ENCODE results near the gene PRSS22. TPM values are rescaled to one million over a fixed set of nuclear protein-coding genes. Genes with fewer than 3 reads are reported as not detected.

PRSS22 gene
- polyA plus RNA-seq, 5 donors: 10.1 to 18.0 (median 15.8) TPM

DNA sequence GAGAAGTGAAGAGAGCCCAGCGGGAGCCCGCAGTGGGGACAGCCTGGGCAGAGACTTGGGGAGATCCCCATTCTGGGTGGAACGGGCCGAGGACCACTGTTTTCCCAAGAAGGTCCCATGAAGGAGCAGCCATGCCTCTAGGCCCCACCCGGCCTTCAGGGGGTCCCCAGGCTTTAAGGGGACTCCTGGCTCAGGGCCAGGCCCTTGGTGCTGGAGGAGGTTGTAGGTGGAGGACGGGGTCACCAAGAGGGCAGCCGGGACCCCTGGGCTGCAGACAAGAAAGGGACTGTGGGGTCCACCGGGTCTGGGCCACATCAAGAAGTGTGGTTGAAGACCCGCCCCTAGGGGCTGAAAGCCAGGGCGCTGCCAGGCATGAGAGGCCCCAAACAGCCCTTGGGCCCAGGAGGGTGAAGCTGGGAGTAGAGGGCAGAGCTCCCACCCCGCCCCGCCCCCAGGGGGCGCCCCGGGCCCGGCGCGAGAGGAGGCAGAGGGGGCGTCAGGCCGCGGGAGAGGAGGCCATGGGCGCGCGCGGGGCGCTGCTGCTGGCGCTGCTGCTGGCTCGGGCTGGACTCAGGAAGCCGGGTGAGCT is 41.1 kb downstream of the PRSS22 start, which contains the start of gene PRSS21:
Gene PRSS21, plus strand, starts transcription at position 487 of the 589 bp plus-strand sequence. Its CDS starts 32 bp downstream, at position 519.
- DNase-seq: no peak

DNA sequence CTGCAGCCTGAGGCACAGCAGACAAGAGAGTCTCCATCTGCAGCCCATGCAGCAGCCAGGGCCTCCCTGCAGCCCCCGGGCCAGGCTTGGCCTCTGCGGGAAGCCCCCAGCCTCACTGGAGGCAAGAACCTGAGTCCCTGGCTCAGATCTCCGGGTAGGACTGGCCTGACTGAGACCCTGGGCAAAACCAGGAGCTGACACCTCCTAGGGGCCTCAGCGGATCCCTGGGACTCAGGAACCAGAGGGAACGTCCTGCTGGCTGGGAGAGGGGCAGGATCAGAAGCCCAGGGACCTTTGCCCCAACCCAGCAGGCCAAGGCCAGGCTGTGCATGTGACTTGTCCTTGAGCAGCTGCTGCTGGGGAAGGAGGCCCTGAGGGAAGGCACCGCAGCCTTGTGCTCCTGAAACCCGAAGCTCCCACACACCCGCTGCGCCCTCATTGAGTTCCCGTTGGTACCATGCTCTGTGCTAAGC is 42.6 kb downstream of the PRSS22 start:
- no peak for DNase-seq

DNA sequence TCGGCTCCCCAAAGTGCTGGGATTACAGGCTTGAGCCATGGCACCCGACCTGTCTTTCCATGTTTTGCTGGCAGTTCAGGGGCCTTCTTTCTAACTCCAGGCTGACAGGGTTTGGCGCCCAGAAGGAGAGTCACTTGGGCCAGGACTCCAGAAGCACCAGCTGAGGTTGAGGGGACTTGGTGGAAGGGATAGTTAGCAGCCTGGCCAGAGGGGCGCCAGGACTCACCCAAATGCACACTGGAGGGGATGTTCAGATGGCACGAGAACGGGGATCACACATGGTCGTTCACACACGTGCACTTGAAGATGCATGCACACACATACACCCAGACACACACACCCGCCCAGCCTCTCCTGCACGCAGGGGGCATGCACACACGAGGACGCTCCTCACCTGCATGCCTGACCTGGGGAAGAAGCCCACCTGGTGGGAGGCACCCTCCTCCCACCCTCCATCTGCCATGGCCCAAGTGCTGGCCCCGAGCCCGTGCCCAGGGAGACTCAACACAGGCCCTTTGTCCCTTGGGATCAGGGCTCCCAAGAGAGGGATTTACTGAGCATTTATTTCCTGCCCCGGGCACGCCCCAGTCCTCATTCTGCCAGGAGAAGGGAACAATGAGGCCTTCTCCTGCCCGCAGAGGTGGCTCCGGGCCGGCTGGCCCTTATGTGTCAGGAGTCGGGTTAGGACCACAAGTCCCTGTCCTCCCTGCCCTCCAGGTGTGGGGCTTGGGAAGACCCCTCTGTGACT is 43.2 kb downstream of the PRSS22 start:
- DNase-seq: no peak

DNA sequence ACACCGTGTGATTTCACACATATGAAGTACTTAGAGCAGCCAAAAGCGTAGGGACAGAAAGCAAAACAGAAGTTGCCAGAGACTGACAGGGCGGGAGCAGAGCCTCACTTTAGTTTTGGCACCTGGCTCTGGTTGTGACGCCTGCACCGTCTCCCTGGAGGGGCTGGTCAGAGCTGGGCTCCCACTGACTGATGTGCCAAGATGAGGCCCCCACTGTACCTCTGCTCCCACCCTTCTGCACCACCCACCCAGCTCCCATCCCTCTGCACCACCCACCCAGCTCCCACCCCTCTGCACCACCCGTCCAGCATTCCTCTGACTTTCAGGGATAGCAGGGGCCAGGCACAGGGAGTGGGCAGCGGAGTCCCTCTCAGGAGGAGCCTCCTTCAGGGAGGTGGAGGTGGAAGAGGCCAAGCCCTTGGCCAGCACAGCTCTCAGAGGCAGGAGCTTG is 44.2 kb downstream of the PRSS22 start:
- no peak for DNase-seq

DNA sequence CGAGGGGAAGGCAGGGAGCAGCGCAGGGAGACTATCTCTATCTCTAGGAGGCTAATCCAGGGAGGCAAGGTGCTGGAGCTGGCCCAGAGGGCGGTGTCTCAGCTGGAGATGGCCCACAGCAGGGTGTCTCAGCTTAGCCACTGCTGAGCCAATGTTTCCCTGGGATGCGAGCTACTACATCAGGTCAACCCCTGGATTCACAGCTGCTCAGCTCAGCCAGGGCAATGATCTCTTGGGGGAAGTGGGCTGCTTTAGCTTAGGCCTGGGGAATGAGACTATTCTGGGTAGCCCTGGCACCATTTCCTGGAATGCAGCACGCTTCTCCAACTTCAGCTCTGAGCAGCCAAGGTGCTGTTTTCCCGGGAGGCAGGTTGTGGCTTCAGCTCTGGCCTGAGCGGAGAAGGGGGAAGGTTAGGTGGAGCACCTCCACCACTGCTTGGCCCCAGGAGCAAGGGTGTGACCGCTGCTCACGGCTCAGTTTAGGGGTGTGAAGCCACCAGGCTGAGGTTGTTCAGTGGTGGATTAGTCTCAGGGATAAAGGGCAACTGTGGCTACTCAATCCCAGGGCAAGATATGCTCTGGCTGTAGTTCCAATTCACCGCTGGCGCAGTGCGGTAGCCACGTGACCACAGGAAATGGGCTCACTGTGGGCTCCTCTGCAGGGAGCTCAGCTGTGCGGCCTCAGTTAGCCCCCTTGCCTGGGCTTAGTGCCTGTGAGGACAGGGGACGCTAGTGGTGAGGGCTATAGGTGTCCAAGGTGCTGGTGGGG is 46.1 kb downstream of the PRSS22 start:
- DNase-seq: no peak

DNA sequence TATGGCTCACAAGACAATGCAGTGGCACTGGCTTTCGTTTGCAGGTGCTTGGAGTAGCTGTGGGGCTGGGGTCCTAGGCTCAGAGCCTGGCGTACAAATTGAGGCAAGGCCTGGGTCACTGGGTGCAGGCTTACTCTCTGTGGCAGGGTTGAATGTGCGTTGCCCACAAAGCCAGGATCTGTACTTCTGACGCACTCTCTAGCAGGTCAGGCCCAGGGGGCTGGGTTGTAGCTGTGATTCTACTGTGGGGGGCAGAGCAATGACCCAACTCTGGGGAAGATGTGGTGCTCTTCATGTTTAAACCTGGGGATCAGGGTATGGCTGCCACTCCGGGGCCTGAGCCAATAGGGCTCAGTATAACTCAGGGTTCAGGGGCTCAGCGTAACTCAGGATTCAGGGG is 47.3 kb downstream of the PRSS22 start:
- no peak for DNase-seq

DNA sequence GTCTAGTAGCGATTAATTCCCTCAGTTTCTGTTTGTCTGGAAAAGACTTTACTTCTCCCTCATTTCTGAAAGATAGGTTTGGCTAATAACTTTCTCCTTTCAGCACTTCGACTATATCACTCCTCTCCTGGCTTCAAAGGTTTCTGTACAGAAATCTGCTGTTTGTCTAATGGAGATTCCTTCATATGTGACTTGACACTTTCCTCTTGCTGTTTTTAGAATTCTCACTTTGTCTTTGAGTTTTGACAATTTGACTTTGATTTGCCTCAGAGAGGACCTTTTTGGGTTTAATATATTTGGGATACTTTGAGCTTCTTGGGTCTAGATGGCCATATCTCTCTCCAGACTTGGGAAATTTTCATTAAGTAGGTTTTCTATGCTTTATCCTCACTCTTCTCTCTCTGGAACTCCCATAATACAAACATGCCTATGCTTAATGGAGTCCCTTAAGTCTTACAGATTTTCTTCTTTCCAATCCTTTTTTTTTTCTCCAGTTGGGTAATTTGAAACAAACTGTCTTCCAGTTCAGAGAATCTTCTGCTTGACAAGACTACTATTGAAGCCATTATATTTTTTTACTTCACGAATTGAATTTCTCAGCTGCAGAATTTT is 48.7 kb downstream of the PRSS22 start:
- DNase-seq: no peak

DNA sequence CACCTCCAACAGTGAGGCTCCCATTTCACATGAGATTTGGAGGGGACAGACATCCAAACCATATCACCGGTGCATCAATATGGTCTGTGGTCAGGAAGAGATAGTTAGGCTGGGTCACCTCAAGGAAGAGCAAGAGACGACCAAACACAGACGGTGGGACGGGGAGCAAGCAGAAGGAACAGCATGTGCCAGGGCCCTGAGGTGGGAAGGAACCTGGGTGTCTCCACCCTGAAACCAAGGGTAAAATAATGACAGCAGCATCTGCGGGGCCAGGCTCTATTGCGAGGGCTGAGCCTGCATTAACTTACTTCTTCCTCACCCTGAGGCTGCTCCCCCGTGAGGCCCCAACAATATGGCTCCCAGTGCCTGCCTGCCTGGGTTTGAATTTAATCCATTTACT is 49.8 kb downstream of the PRSS22 start:
- no peak for DNase-seq

DNA sequence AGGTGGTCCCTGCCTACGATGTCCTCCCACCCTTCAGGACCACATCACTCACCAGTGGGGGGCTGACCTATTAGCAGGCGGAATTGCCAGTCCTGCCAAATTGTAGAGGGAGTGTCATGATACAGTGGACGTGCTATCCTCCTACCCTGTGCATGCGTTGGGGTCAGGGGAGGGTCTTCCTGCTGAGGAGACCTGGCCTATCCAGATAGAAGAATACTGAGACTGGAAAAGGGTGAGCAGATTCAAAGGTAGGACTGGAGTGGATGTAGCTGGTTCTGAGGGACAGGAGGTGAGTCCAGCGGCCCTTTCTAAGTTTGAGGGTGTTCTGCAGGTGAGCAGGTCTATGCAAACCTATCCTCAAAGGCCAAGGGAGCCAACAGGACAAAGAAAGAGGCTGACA is 51.7 kb downstream of the PRSS22 start:
- DNase-seq: no peak

DNA sequence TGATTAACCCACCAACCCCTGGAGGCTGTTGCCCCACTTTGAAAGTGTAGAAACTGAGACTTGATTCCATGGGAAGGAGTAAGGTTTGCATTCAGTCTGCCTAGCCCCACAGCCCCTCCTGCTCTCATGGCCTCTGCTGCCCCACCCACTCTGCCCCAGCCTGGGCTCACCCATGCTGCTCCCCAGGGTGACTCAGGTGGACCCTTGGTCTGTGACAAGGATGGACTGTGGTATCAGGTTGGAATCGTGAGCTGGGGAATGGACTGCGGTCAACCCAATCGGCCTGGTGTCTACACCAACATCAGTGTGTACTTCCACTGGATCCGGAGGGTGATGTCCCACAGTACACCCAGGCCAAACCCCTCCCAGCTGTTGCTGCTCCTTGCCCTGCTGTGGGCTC is 53.2 kb downstream of the PRSS22 start:
- DNase-seq: no peak

DNA sequence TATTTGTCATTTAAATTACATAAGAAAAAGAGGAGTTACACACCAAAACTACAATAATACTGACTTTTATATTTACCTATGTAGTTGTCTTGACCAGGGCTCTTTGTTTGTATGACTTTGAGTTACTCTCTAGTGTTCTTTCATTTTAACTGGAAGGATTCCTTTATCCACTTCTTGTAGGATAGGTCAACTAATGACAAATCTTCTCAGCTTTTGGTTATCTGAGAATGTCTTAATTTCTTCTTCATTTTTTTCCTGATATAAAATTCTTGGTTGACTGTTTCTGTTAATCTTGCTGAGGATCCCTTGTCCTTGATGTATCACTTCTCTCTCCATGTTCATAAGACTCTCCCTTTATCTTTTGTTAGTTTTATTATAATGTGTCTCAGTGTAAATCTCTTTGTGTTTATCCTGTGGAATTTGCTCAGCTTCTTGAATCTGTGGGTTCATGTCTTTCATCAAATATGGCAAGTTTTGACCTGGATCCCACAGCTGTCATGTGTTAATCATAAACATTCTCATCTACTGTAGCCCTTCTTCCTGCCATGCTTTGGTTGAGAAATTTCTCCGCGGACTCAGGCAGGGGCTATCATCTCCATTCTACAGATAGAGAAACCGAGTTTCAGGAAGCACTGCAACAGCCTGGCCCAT is 54.3 kb downstream of the PRSS22 start:
- no peak for DNase-seq

Other genes with a start within 250 kb of the PRSS22 start
- 10 to 100 TPM; 19.0 to 25.7 (median 21.4) TPM for gene KCTD5, start 175.6 kb downstream of the PRSS22 start, polyA plus RNA-seq (ENCODE audit: insufficient read depth in 1 of 5, insufficient read length in 5 of 5, low replicate concordance in 1 of 5)
- 1 to 10 TPM; 1.7 to 3.1 (median 2.5) TPM for gene PRSS27, start 137.9 kb downstream of the PRSS22 start, polyA plus RNA-seq (ENCODE audit: insufficient read depth in 1 of 5, insufficient read length in 5 of 5, low replicate concordance in 1 of 5)
- gene SRRM2, start 105.5 kb downstream of the PRSS22 start, polyA plus RNA-seq (ENCODE audit: insufficient read depth in 1 of 5, insufficient read length in 5 of 5, low replicate concordance in 1 of 5): 100 to 1,000 TPM; 524 to 630 (median 557) TPM
- gene ELOB, start 80.9 kb downstream of the PRSS22 start, polyA plus RNA-seq (ENCODE audit: insufficient read depth in 1 of 5, insufficient read length in 5 of 5, low replicate concordance in 1 of 5): 100 to 1,000 TPM; 133 to 296 (median 161) TPM
- under 1 TPM; 0.18 to 0.46 (median 0.22) TPM for gene PRSS33, start 70.6 kb downstream of the PRSS22 start, polyA plus RNA-seq (ENCODE audit: insufficient read depth in 1 of 5, insufficient read length in 5 of 5, low replicate concordance in 1 of 5)
- gene PRSS41, start 59.7 kb downstream of the PRSS22 start, polyA plus RNA-seq (ENCODE audit: insufficient read depth in 1 of 5, insufficient read length in 5 of 5, low replicate concordance in 1 of 5): not detected
- gene PRSS21, start 40.9 kb downstream of the PRSS22 start, polyA plus RNA-seq (ENCODE audit: insufficient read depth in 1 of 5, insufficient read length in 5 of 5, low replicate concordance in 1 of 5): under 1 TPM in 3 of 5 donors, not detected in 2; 0.14 to 0.67 (median 0.23) TPM
- gene ZG16B, start 27.9 kb downstream of the PRSS22 start, polyA plus RNA-seq (ENCODE audit: insufficient read depth in 1 of 5, insufficient read length in 5 of 5, low replicate concordance in 1 of 5): under 1 TPM; 0.49 to 0.76 (median 0.59) TPM
- gene FLYWCH2, start 25.0 kb upstream of the PRSS22 start, polyA plus RNA-seq (ENCODE audit: insufficient read depth in 1 of 5, insufficient read length in 5 of 5, low replicate concordance in 1 of 5): 10 to 100 TPM; 14.0 to 34.9 (median 19.8) TPM
- 10 to 100 TPM; 14.7 to 41.5 (median 20.0) TPM for gene FLYWCH1, start 53.8 kb upstream of the PRSS22 start, polyA plus RNA-seq (ENCODE audit: insufficient read depth in 1 of 5, insufficient read length in 5 of 5, low replicate concordance in 1 of 5)
- gene KREMEN2, start 106.1 kb upstream of the PRSS22 start, polyA plus RNA-seq (ENCODE audit: insufficient read depth in 1 of 5, insufficient read length in 5 of 5, low replicate concordance in 1 of 5): under 1 TPM; 0.16 to 0.87 (median 0.26) TPM
- 10 to 100 TPM; 12.0 to 18.5 (median 13.2) TPM for gene PAQR4, start 111.2 kb upstream of the PRSS22 start, polyA plus RNA-seq (ENCODE audit: insufficient read depth in 1 of 5, insufficient read length in 5 of 5, low replicate concordance in 1 of 5)
- gene PKMYT1, start 122.3 kb upstream of the PRSS22 start, polyA plus RNA-seq (ENCODE audit: insufficient read depth in 1 of 5, insufficient read length in 5 of 5, low replicate concordance in 1 of 5): 10 to 100 TPM; 14.5 to 22.9 (median 15.4) TPM
- 1 to 10 TPM; 4.0 to 7.3 (median 6.3) TPM for gene CLDN9, start 154.8 kb upstream of the PRSS22 start, polyA plus RNA-seq (ENCODE audit: insufficient read depth in 1 of 5, insufficient read length in 5 of 5, low replicate concordance in 1 of 5)
- 100 to 1,000 TPM in 4 of 5 donors, 10 to 100 TPM in 1; 86.3 to 124 (median 118) TPM for gene CLDN6, start 160.0 kb upstream of the PRSS22 start, polyA plus RNA-seq (ENCODE audit: insufficient read depth in 1 of 5, insufficient read length in 5 of 5, low replicate concordance in 1 of 5)
- 1 to 10 TPM; 2.7 to 6.8 (median 3.6) TPM for gene TNFRSF12A, start 162.2 kb upstream of the PRSS22 start, polyA plus RNA-seq (ENCODE audit: insufficient read depth in 1 of 5, insufficient read length in 5 of 5, low replicate concordance in 1 of 5)
- gene HCFC1R1, start 165.8 kb upstream of the PRSS22 start, polyA plus RNA-seq (ENCODE audit: insufficient read depth in 1 of 5, insufficient read length in 5 of 5, low replicate concordance in 1 of 5): 10 to 100 TPM; 26.6 to 45.7 (median 34.8) TPM
- gene THOC6, start 165.9 kb upstream of the PRSS22 start, polyA plus RNA-seq (ENCODE audit: insufficient read depth in 1 of 5, insufficient read length in 5 of 5, low replicate concordance in 1 of 5): 10 to 100 TPM; 20.0 to 37.5 (median 27.2) TPM
- gene BICDL2, start 178.8 kb upstream of the PRSS22 start, polyA plus RNA-seq (ENCODE audit: insufficient read depth in 1 of 5, insufficient read length in 5 of 5, low replicate concordance in 1 of 5): 1 to 10 TPM; 2.2 to 5.1 (median 2.6) TPM
- gene MMP25, start 188.4 kb upstream of the PRSS22 start, polyA plus RNA-seq (ENCODE audit: insufficient read depth in 1 of 5, insufficient read length in 5 of 5, low replicate concordance in 1 of 5): 1 to 10 TPM; 1.4 to 3.4 (median 2.1) TPM
- 100 to 1,000 TPM in 1 of 5 donors, 10 to 100 TPM in 4; 39.7 to 103 (median 61.6) TPM for gene IL32, start 207.5 kb upstream of the PRSS22 start, polyA plus RNA-seq (ENCODE audit: insufficient read depth in 1 of 5, insufficient read length in 5 of 5, low replicate concordance in 1 of 5)
- gene ZSCAN10, start 241.1 kb upstream of the PRSS22 start, polyA plus RNA-seq (ENCODE audit: insufficient read depth in 1 of 5, insufficient read length in 5 of 5, low replicate concordance in 1 of 5): under 1 TPM in 2 of 5 donors, not detected in 3; 0.09 to 0.12 TPM